Stromal cell of bone marrow (primary cell): ENCODE results near the gene SNRNP27.

ENCODE experiments used
- DNase-seq: peaks from one replicate; pipeline ENCODE4 v3.0.0-alpha.2; 2012; ENCODE audit warnings: low read depth

SNRNP27 gene

DNA sequence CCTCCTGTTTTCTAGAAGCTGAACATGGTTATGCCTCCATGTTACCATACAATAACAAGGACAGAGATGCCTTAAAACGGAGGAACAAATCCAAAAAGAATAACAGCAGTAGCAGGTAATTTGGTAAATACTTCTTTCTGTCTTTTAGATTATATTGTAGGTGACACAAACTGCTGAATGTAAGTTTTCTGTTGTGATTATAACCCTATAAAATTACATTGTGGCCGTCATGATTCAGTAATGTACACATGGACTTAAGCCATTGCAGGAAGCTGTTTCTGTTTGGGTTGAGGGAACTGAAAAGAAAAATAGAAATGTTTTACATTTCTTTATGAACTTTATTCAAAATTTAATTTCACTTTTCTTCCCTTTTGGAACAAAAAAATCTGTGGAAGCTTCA, 22.4 kb downstream of the SNRNP27 start:
- no peak for DNase-seq

DNA sequence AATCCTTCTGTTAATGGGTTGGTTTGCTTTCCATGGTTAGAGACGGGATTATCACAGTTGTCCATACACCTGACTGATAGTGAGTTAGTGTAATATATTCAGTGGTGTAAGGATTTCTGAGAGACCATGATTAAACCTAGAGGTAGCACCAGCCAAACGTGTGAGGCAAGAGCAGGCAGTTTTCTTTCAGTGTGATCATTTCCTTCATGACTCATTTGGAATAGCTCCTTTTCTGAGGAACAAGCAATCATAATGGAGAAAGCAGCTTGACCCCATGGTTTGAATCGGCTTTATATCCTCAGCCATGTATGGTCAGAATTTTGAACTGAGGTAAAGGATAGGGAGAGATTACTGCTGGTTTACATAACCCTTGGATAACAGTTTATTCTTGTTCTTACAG, 24.1 kb downstream of the SNRNP27 start:
- peak; percentile 81 for DNase-seq

DNA sequence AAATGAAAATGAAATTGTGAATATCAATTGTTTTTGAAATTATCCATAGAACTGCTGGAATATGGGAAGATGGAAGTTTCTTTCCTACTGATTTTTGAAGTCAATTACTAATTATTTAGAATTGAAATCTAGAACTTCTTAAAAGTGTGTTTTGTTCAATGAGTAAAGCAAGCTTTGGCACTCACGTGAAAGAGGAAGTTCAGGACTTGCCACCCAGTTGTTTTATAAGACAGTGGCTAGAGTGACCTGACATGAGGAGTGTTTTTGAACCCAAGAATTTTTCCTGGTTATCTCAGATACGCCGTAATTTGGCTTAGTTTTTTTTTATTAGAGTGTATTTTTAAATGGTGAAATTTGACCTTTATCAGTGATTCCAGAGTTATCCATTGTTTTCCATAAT, 24.6 kb downstream of the SNRNP27 start:
- DNase-seq, result no peak

DNA sequence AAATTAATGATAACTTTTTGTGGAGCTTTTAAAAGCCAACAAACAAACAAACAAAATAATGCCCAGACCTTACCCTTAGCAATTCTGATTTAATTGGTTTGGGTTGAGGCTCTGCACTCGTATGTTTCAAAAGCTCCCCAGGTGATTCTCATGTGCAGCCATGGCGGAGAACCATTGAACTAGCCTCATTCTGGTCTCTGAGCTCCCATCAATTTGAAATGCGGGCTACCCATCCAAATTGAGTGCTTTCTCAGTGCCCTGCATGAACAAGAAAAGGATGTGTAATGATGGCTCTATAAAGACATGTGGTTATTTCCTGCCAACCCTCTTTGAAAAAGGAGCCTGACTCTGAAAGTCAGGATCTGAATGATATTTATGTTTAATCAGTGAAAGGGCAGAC, 29.4 kb downstream of the SNRNP27 start:
- no peak for DNase-seq

DNA sequence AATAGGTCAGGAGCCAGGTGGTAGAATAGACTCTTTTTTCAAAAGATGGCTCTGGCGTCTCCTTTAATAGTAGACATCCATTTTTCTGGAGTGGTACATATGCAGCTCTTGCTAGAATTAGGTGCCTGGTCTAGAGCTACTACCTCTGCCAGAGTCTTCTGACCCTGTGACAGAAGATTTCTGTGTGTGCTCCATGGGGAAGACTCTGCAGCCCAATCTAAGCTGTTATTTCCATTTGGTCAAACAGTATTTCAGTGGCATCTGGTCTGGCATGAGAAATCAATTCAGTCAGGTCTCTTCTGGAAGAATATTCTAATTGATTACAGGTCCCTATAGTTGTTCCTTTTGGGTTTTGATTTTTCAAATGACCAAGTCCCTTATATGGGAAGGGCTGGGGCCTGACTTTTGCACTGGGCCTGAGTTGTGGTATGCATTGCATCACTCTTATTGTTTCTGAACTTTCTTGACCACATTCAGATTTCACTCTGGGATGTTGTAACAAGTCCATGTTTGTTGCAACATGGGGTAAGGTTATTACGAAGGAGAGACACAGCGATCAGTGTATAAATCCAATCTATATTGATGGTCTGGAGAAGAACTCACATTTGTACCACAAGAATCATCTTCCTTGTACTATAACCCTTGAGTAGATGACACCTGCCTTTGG, 33.2 kb downstream of the SNRNP27 start:
- peak; percentile 21 for DNase-seq

DNA sequence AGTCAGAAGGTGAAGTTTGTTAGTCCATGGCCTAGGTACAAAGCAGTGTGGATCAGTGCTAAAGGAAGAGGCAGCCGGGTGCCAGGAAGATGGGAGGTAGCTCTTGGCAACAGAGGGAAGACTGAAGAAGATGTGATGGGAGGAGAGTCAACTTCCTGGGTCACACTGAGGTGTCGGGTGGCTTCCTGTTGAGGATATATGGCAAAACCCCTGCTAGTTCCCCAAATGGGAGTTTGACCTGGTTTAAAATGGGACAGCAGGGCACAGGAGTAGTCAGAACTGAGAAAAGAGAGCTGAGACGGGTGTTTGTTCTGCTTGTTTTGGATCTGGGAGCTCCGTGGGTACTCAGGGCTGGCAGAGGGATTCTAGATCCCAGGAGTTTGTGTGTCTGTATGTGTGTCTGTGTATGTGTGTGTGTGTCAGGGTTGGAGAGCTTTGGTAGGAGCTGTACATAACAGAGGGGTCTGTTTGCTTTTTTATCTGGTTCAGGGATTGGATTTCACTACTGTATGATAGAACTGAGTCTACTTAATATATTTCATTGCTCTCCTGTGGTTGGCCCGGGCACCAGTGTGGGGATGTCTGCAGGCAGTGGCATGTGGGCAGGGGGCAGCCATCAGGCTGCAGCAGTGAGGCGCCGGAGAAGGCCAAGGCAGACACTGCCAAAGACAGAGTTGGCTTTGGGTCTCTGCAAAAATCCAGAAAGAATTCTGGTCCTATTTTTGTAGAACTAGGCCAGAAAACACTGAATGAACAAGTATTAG, 38.3 kb downstream of the SNRNP27 start:
- no peak for DNase-seq

DNA sequence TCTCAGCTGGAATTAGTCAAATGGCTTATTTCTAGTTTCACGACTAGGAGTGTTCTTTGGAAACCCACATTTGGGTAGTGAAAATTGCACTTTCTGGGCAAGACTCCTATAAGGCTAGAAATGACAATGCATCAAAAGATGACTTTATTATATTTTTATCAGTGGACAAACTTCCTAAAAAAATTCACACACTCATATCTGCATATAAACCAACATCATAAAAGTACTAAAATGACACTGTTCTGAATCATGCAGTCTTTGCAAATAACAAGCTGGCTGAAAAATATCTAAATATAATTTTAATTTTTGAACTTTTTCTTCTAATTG, 38.8 kb downstream of the SNRNP27 start:
- no peak for DNase-seq

DNA sequence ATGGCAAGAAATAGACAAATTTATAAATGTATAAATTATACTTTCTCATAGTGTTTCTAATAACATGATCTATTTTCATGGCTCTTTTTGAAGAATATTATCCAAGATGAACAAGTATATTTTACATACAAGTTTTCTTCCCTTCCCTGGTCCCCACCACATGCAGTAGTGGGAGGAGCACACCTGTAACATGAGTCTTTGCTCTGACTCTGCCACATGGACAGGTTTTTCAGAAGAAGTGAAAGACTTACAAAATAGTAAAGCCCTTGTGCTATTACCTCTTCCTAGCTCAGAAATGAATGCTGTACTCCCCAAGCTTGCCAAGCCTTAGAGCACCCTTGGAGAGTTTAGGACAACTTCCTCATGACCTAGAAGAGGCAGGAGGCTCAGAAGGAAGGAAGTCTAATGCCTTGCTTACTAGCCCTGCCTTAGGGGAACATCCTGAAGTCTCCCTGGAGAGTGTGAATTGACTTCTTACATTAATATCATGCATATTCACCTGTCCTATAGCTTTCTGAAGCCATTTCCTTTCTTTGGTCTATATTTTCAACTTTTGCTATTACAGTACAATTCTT, 39.6 kb downstream of the SNRNP27 start:
- no peak for DNase-seq

DNA sequence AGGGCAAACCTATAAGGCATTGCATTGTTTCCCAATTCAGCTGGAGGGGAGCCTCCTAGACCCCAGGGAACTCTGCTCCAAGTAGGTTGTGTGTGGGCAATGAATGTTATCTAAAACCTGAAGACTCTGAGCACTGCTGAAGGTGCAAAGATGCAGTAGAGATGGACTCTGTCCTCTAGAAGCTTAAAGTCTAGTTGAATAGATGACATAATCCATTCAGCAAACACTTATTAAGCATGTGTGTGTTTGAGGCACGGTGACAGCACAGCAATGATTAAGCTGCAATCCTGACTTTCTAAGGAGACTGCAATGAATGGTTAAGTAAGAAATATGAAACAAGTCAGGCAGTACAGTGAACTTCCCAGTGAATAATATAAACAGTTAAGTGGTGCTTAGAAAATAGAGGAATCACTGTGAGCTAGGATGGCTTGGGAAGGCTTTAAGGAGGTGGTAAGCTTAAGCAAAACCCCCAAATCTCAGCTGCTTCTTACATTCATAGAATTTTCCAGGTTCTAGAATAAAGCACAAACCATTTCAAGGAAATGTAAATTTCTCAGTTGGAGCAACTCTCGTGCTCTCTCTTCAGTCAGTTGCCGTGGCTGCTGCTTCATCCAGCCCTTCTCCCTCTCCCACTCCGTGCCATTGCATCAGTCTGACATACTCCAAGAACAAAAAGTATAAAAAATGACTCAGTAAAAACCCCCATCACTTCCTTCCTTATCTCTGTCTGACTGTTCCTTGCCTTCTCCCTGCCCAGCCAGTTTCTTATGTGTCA, 40.3 kb downstream of the SNRNP27 start:
- DNase-seq, result peak; percentile 74

DNA sequence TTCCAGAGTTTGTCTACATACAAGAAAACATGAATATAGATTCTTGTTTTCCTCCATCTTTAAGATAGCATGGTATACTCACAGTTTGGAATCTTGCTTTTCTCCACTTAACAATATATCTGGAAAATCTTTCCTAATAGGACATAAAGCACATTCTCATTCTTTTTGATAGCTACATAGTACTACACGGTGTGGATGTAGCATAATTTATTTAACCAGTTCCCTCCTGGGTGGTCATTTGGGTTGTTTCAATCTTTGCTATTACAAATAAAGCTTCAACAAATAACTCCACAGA, 40.8 kb downstream of the SNRNP27 start:
- no peak for DNase-seq

DNA sequence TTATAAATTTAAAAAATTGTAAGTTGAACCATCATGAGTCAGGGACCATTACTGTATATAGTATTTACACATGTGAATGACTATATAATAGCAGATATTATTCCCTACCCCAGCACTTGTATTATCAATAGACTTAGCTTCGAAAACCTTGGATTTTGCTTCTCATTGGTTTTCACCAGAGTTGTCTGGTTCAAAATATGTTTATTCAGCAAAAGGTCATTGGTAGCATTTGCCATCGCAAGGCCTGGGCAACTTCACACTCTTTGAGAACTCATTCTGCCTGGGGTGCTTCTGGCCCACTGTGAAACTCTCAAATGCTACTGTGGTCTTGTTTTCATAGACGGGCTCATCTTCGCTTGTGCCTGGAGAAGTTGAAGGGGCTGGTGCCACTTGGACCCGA, 41.3 kb downstream of the SNRNP27 start:
- DNase-seq, result no peak

DNA sequence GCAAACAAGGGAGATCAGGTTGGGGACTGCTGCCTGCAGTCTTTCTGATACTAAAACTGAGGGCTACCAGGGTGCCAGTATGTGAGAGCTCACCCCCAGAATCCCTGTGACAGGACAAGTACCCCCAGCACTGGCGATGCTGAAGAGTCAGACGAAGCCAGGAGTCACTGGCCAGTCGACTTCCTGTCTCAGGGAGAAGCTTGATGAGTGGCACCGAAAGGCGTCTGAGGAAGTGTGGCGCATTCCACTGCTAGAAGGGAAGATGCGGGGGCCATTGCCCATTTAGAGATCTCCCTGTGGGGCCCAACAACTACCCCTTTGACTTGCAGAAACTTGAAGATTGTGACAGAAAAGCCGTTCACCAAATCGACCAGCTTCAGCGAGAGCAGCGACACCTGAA, 43.1 kb downstream of the SNRNP27 start:
- DNase-seq, result no peak

DNA sequence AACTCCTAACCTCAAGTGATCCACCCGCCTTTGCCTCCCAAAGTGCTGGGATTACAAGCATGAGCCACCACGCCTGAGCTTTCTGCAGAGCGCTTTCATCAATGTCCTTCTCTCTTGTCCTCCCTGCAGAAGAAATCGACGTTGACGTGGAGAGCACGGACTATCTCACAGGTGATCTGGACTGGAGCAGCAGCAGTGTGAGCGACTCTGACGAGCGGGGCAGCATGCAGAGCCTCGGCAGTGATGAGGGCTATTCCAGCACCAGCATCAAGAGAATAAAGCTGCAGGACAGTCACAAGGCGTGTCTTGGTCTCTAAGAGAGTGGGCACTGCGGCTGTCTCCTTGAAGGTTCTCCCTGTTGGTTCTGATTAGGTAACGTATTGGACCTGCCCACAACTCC, 44.2 kb downstream of the SNRNP27 start:
- no peak for DNase-seq

DNA sequence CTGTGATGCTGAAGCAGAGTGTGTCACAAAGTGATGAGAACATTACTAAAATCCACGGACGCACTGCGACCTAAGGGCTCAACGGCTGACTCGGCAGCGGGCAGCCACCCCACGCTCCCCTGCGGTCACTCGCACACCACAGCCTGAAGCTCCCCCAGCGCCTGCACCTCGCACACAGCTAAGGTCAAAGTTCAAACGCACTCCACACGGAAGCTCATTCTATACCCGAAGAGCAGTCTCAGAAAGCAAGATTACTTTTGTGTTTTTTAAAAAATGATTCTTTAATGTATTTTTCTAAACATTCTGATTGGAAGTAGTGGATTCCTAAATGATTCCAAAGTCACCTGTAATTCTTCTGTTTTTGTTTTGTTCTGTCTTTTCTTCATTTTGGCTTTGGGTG, 46.0 kb downstream of the SNRNP27 start:
- DNase-seq, result no peak

DNA sequence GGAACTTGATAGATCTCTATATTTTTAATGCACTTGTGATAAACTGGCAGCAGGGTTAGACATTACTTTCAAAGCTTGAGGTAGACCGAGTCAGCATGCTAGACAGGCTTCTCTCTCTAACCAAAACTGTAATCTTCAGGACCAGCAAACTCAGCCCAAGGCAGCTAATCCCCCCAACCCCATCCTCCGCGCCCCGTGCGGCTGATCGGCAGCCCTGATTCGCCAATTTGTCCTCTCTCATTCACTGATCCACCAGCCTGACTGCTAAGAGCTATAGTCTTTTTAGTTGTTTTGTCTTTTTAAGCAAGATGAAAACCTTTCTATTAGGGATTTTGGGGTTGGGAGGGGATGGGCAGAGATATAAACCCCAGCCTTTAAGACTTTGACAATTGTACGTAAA, 46.9 kb downstream of the SNRNP27 start:
- DNase-seq, result no peak

DNA sequence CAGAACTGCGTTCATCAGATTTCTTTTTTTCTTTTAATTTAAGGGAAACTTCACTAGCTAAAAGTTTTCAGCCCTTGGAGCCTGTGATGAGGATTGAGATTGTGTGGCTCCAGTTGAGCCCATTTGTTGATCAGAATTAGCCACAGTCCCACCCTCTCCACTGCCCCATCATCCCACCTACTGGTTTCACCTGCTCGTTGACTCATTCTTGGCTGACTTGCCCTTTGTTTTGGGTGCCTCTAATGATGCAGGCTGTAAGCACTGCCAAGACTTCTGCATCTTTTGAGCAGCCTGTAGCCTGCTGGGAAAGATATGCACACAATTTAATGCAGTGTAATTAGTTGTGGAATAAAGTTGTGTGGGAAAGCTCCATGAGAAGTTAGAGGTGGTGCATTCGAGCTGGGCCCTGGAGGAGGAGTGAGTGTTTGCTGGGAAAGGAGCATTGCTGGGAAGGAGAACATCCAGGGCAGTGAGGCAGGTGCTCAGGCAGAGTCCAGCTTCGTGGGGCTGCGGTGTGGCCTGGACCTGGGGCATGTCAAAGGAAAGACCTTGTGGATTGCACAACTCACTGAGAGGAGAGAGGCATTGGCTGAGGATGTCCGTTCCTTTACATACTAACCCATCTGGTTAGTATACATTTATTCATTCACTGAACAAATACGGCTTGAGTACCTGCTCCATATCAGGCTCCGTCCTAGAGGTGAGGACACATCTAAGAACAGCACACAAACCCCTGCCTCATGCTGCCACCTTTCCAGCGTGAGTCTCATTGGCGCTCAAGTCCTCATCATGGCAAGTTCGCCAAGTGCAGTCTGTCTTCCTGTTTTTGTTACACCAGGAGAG, 49.5 kb downstream of the SNRNP27 start:
- DNase-seq, result no peak

DNA sequence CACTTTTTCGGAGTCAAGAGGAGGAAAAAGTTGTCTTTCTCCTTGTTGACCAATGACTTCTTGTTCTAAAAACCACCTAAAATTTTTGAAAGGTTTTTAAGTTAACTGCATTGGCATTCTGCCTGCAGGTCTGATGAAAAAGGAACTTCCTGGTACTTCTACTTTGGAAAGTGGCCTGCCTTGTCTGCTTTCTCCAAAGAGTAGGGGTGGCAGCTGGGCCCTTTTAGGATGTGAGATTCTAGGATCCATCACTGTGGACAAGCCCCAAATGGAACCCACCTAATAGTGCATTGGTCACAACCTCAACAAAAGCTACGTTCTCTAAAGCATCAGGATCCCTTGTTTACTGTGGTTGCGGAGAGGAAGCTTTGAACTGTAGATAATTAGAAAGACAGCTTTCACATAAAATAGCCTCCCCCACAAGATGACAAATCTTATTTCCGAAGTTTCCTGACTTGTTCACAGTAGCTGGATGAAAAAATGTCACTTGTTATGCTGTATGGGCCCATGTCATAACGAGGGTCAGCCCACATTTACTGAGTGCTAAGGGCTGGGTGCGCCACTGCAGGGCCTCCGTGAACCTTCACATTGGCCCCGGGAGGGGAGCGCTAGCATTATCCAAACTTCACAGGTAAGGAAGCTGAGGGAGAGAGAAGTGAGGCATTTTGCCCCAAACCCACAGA, 50.2 kb downstream of the SNRNP27 start:
- DNase-seq, result no peak

DNA sequence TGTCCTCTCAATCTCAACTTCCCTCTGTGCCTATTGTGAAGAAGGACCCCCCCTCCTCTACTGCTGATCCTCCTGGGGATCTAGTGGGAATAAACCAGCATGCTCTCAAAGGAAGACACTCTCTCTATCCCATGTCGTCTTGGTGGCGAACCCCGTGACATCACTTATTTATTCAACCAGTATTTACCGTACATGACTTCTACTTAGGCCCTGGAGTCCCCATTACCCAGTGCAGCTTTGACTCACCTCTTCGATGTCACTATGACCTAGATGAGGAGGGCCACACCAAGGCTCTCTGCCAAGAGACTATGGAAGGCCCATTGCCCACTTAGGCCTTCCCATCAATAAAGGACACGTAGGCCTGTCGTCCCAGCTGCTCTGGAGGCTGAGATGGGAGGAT, 51.0 kb downstream of the SNRNP27 start:
- no peak for DNase-seq

DNA sequence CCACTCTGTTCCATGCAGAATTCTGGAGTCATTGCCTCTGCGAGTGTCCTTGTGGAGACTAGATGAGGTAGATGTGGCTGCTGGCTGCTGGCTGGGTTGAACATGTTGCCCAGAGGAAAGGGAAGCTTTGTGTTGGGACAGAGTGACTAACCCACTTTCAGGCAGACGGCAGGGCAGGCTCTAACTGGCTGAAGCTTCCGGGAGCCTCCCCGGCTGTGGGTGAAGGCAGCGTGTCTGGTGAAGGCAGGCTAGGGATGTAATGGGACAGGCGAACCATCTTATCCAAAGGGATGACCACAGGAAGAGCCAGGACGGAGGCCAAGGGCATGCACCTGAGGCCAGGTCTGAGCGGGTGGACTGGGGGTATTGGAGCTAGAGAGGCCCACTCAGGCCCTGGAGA, 51.7 kb downstream of the SNRNP27 start:
- DNase-seq, result no peak

DNA sequence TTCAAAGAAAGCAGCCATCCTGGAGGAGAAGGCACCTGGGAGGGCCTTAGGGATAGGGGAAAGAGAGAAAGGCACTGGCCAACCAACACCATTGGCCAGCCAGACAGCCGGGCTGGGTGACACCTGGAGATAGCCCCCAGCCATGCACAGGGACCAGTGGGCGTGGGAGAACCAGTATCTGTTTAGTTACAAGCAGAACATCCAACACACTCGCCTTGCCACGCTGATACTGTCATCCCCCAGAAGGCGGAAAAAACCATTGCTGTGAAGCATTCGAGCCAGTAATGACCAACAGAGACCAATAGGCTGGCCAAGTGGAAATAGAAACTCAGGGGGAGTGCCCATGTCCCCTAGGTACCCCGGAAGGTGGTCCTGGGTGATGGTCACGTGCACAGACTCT, 52.2 kb downstream of the SNRNP27 start:
- DNase-seq, result no peak
